ENCODE data around the gene CD2AP.
A peak's percentile ranks its signal among the peaks of the same experiment; 100 is the strongest.
"Not testable (repeated sequence)": the region's sequence is repeated elsewhere in the genome, so short reads cannot be mapped to it uniquely, and the experiment has no call there.

Gene CD2AP

DNA sequence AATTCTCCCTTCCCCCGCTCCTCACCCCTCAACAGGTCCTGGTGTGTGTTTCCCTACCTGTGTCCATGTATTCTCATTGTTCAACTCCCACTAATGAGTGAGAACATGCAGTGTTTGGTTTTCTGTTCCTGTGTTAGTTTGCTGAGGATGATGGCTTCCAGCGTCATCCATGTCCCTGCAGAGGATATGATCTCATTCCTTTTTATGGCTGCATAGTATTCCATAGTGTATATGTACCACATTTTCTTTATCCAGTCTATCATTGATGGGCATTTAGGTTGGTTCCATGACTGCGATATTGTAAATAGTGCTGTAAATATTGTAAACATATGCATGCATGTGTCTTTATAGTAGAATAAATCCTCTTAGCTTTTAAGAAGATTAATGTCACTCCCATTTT, 89.0 kb downstream of the CD2AP start:
- not testable (repeated sequence) for DNase-seq (ENCODE audit: low spot score)

GRCh38 chr6:47567586-47567985, 90.0 kb downstream of the CD2AP start:
- DNase-seq (ENCODE audit: low spot score): no peak

DNA sequence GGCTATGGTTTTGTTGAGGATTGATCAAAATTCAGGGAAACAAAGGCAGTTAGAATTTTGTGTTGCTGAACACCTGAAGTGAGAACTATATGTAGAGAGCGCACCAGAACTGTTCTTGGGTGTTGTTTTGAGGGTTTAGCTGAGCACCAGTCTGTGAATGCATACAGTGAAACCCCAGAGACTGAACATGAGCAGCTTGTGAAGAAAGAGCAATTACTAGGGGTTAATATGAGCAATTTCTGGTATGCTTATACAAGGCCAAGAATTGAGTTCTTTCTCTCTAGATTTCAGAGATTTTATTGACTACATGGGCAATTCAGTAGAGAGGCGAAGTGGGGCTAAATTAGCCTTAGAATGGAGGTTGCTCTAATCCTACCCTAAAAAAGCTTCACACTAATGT, 93.9 kb downstream of the CD2AP start:
- no peak for DNase-seq (ENCODE audit: low spot score)

- DNase-seq (ENCODE audit: low spot score): no peak
Observed at GRCh38 chr6:47573109-47573508, 95.5 kb downstream of the CD2AP start.

GRCh38 chr6:47574789-47575188, 97.2 kb downstream of the CD2AP start:
- no peak for DNase-seq (ENCODE audit: low spot score)

GRCh38 chr6:47579040-47579439, 101.5 kb downstream of the CD2AP start:
- DNase-seq (ENCODE audit: low spot score): no peak

DNA sequence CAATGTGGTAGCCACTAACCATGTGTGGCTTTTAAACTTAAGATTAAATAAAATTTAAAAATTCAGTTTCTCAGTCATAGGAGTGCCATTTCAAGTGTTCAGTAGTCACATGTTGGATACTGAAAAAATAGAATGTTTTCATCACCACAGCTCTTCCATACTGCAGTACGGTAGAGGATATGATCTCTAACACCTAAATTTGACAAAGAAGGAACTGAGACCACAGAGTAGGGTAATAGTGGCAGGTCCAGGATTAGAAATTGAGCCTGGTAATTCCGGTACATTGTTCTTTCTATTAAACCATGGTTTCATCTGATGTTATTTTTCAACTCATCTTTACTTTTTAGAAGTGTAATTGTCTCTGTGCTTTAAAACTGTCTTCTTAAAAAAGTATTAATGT, 104.0 kb downstream of the CD2AP start:
- DNase-seq (ENCODE audit: low spot score): no peak

DNA sequence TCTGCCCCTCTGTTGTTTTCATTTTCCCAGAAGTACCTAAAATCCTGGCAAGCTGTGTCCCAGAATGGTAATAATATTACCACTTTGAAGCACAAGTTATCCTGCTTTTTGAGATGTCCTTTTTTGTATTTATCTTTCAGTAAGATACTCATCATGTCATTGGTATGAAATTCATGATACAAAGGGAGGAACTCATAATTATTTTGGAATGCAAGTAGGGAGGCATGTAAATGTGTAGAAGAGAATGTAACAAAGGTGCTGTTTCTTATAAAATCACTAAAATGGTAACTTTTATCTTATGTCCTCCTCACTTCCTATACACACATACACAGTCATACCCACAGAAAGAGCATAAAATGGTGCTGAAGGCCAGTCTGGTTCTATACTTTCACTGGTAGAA, 109.9 kb downstream of the CD2AP start:
- no peak for DNase-seq (ENCODE audit: low spot score)

GRCh38 chr6:47592131-47592840, 114.7 kb downstream of the CD2AP start:
- no peak for DNase-seq (ENCODE audit: low spot score)

GRCh38 chr6:47593979-47594378, 116.4 kb downstream of the CD2AP start:
- DNase-seq (ENCODE audit: low spot score): no peak

GRCh38 chr6:47595785-47596184, 118.2 kb downstream of the CD2AP start:
- no peak for DNase-seq (ENCODE audit: low spot score)

DNA sequence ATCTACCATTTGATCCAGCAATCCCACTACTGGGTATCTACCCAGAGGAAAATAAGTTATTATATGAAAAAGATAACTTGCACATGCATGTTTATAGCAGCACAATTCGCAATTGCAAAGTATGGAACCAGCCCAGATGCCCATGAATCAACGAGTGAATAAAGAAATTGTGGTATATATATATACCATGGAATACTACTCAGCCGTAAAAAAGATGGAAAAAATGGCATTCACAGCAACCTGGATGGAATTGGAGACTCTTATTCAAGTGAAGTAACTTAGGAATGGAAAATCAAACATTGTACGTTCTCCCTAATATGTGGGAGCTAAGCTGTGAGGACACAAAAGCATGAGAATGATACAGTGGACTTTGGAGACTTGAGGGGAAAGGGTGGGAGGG, 120.8 kb downstream of the CD2AP start:
- no peak for DNase-seq (ENCODE audit: low spot score)

DNA sequence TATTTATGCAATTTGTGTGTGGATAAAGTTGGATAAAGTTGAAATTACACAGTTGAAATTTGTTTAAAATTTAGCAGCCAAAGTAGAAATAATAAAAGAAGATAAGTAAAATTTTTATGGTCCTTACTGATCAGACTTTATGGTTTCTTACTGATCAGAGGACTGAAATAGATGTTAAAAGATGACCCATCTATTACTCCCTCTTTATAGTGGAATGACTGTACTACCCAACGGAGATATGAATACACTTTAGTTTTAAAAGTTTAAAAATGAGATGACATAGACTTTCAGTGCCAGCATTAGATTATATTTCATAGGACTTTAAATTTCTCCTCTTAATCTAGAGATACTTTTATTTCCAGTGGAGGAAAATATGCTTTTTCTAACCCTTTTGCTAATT, 121.9 kb downstream of the CD2AP start:
- no peak for DNase-seq (ENCODE audit: low spot score)

- DNase-seq (ENCODE audit: low spot score): no peak
Observed at GRCh38 chr6:47603227-47603626, 125.6 kb downstream of the CD2AP start.

- no peak for DNase-seq (ENCODE audit: low spot score)
Observed at GRCh38 chr6:47603995-47604394, 126.4 kb downstream of the CD2AP start.

- no peak for DNase-seq (ENCODE audit: low spot score)
Observed at GRCh38 chr6:47621838-47622449, 144.4 kb downstream of the CD2AP start.

GRCh38 chr6:47626782-47627181, 149.2 kb downstream of the CD2AP start:
- DNase-seq (ENCODE audit: low spot score): no peak

GRCh38 chr6:47628448-47629272, 151.1 kb downstream of the CD2AP start:
- no peak for DNase-seq (ENCODE audit: low spot score)

GRCh38 chr6:47629954-47630353, 152.4 kb downstream of the CD2AP start:
- no peak for DNase-seq (ENCODE audit: low spot score)

- no peak for DNase-seq (ENCODE audit: low spot score)
Observed at GRCh38 chr6:47630587-47630986, 153.0 kb downstream of the CD2AP start.

DNA sequence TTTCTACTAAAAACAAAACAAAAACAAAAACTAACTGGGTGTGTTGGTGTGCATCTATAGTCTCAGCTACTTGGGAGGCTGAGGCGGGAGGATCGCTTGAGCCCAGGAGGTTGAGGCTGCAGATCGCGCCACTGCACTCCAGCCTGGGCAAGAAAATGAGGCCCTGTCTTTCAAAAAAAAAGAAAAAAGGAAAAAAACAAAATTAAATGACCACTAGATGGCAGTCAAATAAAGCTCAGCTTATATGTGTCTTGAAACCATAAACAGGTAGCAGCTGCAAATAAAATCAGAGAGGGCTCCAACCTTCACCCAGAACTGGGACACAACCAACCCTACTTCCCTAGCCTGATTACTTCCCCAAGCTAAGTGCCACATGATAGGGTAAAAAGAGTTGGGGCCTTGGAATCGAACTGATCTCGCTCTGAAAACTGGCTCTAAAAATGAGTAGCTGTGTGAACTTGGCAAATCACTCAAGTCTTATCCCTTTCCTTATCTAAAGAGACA, 153.7 kb downstream of the CD2AP start:
- peak; percentile 13 for DNase-seq (ENCODE audit: low spot score)

DNA sequence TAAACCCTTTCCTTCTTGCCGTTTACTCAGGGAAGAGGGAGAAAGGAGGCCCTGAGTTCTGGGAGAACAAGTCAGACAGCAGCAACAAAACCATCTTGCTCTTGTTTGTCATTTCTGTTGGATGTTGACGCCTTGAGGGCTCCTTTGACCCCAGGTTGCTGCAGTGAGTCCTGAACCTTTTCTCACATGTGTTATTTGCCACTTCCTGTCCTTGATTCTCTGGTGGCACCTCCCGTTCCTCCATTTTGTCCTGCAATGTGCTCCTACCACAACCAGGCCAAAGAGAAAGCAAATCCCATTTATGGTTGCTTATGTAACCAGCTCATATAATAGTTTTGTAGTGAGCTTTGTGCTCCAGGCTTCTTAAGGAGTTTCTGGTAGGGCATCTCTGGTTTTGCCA, 154.2 kb downstream of the CD2AP start:
- DNase-seq (ENCODE audit: low spot score): no peak

- DNase-seq (ENCODE audit: low spot score): no peak
Observed at GRCh38 chr6:47633141-47633540, 155.6 kb downstream of the CD2AP start.
